Measurements from ENCODE around the gene GLYATL1B. TPM values are rescaled to one million over a fixed set of nuclear protein-coding genes. Genes with fewer than 3 reads are reported as not detected.

The GLYATL1B gene
- total and polyA plus RNA-seq, 2 of the 4 experiments (the other 2 are of a cell fraction): not detected

DNA sequence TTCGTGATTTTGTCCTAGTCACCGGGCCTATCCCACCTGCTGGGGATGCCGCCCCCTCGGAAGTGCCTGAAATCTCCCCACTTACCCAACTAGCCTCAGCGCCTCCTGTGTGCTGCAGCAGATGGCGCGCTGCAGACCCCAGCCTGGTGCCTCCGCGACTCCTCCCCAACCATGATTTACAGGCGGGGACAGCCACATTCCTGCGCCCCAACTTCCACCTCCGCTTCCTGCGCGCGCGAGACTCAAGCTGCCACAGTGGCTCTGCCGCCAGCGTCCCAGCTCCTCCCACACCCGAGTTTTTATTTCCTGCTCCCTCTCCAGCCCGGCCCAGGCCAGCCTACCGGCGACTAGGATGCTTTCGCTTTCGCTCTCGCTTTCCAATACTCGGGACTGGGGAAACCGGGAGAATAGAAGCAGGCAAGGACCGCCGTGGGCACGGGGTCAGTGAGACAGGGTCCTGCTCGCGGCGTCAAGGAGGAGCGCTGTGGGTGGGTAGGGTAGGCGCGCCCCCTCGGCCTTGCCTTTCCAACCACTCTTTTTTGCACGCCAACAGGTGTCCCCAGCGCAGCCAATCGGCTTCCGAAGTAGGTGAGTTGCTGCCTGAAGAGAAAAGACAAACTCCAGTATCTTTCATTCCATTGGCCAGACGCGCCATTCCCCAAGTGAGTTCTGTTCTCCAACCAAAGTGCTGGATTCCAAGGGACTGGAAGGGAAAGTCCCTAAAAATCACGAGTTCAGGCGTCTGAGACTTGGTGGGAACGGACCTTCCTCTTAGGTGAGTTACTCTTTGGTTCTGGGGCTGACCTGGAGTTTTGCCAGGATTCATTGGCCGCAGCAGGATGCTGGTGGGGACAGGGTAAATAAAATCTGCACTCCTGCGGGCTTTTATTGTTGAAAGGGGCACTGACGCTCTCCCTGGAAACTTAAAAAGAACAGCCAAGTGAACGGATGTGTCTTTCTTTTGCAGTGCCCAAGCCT, 56.7 kb downstream of the GLYATL1B start, which contains the start of gene FAM111A:
Gene FAM111A, plus strand, starts transcription at position 327 of the 978 bp plus-strand sequence. CDS start 6,017 bp downstream, outside the sequence.
- H2BK5ac ChIP-seq (ENCODE audit: low read depth, low read length, poor library complexity, severe bottlenecking): peak within 1 kb of the TSS; percentile 80
- peak within 1 kb of the TSS; percentile 58 for H4K91ac ChIP-seq (ENCODE audit: insufficient read depth, low read depth, low read length)
- H3K27ac ChIP-seq (ENCODE audit: insufficient read depth, low read length): peak within 1 kb of the TSS; percentile 82
- H2AK5ac ChIP-seq (ENCODE audit: low read depth, low read length): peak within 1 kb of the TSS; percentile 20
- H3K79me1 ChIP-seq (ENCODE audit: low read depth in 1 of 2, low read length in 2 of 2): peaks cover 9 to 21% of the 10 kb centered on the region in 2 experiments
- H2BK15ac ChIP-seq (ENCODE audit: low read depth, low read length): peak within 1 kb of the TSS; percentile 43; the same call in 1 of the 3 replicates
- peak within 1 kb of the TSS; percentile 91 for H2AFZ ChIP-seq (replicated peaks; ENCODE audit: low read length, poor library complexity)
- peak within 1 kb of the TSS; percentile 88 for H3K9ac ChIP-seq (ENCODE audit: low read depth, low read length)
- peak within 1 kb of the TSS; percentile 37 for H3K18ac ChIP-seq (ENCODE audit: low read depth, low read length)
- H3K4me3 ChIP-seq (ENCODE audit: insufficient read depth, low read depth, low read length): peak within 1 kb of the TSS; percentile 82
- peaks cover 6% of the 10 kb centered on the region for H3K4me1 ChIP-seq (ENCODE audit: control insufficient read depth, insufficient read depth, low read length)
- H4K8ac ChIP-seq (ENCODE audit: low read depth in 2 of 2, low read length in 2 of 2): peak within 1 kb of the TSS; percentile 66 to 82
- peaks cover 4% of the 10 kb centered on the region; the same call in 1 of the 2 replicates for H3K9me1 ChIP-seq (ENCODE audit: insufficient read depth, low read length)
- no peaks in the 10 kb centered on the region for H4K20me1 ChIP-seq (ENCODE audit: insufficient read depth, low read length)
- in situ Hi-C loops (cut with MboI; ENCODE audit: low sequenced_read_pairs): no loop called here
- intact Hi-C loops (cut with micrococcal nuclease): loop anchor here (2.0 to 5.0 kb wide), 2 partner anchors 36 to 566 kb away; partner anchors contain the start of genes FAM111B, LPXN and ZFP91
- TSS peak; percentile 59 for BruUV-seq (replicated peaks)
- peak within 1 kb of the TSS; percentile 62 for H3K14ac ChIP-seq (replicated peaks; ENCODE audit: low read depth, low read length)
- no peaks in the 10 kb centered on the region for H3K27me3 ChIP-seq (ENCODE audit: control insufficient read depth, insufficient read depth, low read length)
- peak within 1 kb of the TSS; percentile 79 for H3K4ac ChIP-seq (ENCODE audit: low read depth, low read length)
- peak within 1 kb of the TSS; percentile 77 for H3K56ac ChIP-seq (ENCODE audit: extremely low read depth, insufficient read depth, low read length)
- POLR2A ChIA-PET (ENCODE audit: unreplicated experiment): interaction anchor here (0.6 to 1.0 kb wide), 4 partner anchors 16 to 1923 kb away, joined by 3 to 7 read pairs (median 6); no protein-coding TSS in a partner anchor
- peak within 1 kb of the TSS; percentile 71 for H2AK9ac ChIP-seq (replicated peaks; ENCODE audit: low read depth, low read length, poor library complexity)
- dilution Hi-C loops (cut with HindIII; ENCODE audit: low sequenced_read_pairs, unreplicated experiment): no loop called here
- H2BK20ac ChIP-seq (ENCODE audit: low read depth, low read length): peak within 1 kb of the TSS; percentile 64
- CTCF ChIA-PET: interaction anchor here (0.9 to 2.3 kb wide), 6 partner anchors 15 to 216 kb away, joined by 3 to 14 read pairs (median 4); no protein-coding TSS in a partner anchor
- ATAC-seq (ENCODE audit: low read depth) (peak; percentile 90), DNase-seq (peak; percentile 86)
- peak within 1 kb of the TSS; percentile 53 for H4K5ac ChIP-seq (ENCODE audit: low read depth, low read length)
- WGBS, 2 experiments (ENCODE audit: extremely low coverage in 2 of 2, insufficient read length in 1 of 2): 0% methylated on average over 2 of the region's 50 CpGs; no CpG with 5 or more reads in 1 of the 2 experiments
- TF ChIP-seq RAD21 (IDR thresholded peaks at IDR 0.05; ENCODE audit: low read length) (0 out of 2 replicates have a peak, but pooled peaks have one; percentile 7), SMC3 (IDR thresholded peaks at IDR 0.05; ENCODE audit: low read depth, low read length) (no peak), RFX5 (IDR thresholded peaks at IDR 0.05; ENCODE audit: low read depth, low read length) (peak; percentile 40; the same call in 1 of the 2 replicates), POLR2A (IDR thresholded peaks at IDR 0.05; ENCODE audit: low read depth, low read length) (no peak), MXI1 (IDR thresholded peaks at IDR 0.05; ENCODE audit: borderline replicate concordance, low read depth, low read length) (0 out of 2 replicates have a peak, but pooled peaks have one; percentile 13)
- TF ChIP-seq, protein P1, sequence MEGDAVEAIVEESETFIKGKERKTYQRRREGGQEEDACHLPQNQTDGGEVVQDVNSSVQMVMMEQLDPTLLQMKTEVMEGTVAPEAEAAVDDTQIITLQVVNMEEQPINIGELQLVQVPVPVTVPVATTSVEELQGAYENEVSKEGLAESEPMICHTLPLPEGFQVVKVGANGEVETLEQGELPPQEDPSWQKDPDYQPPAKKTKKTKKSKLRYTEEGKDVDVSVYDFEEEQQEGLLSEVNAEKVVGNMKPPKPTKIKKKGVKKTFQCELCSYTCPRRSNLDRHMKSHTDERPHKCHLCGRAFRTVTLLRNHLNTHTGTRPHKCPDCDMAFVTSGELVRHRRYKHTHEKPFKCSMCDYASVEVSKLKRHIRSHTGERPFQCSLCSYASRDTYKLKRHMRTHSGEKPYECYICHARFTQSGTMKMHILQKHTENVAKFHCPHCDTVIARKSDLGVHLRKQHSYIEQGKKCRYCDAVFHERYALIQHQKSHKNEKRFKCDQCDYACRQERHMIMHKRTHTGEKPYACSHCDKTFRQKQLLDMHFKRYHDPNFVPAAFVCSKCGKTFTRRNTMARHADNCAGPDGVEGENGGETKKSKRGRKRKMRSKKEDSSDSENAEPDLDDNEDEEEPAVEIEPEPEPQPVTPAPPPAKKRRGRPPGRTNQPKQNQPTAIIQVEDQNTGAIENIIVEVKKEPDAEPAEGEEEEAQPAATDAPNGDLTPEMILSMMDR (conservative IDR thresholded peaks at IDR 0.05; ENCODE audit: low read depth, low read length): peak; percentile 38
- TF ChIP-seq, protein P2, sequence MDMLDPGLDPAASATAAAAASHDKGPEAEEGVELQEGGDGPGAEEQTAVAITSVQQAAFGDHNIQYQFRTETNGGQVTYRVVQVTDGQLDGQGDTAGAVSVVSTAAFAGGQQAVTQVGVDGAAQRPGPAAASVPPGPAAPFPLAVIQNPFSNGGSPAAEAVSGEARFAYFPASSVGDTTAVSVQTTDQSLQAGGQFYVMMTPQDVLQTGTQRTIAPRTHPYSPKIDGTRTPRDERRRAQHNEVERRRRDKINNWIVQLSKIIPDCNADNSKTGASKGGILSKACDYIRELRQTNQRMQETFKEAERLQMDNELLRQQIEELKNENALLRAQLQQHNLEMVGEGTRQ (IDR thresholded peaks at IDR 0.05; ENCODE audit: low read depth, low read length): no peak
- peak within 1 kb of the TSS; percentile 90 for H3K4me2 ChIP-seq (ENCODE audit: low read depth, low read length)
- H3K23ac ChIP-seq (ENCODE audit: low read depth, low read length): peak within 1 kb of the TSS; percentile 68
- no peaks in the 10 kb centered on the region for H3K9me3 ChIP-seq (ENCODE audit: control insufficient read depth, insufficient read depth, low read length)
- peak within 1 kb of the TSS; percentile 87 for H2BK120ac ChIP-seq (ENCODE audit: low read depth, low read length)
- no peaks in the 10 kb centered on the region; the same call in 1 of the 2 replicates for H3K36me3 ChIP-seq (ENCODE audit: control insufficient read depth, insufficient read depth, low read length)

All from IMR-90 (cell line).